HepG2 (cell line): ENCODE results near the gene SLC25A20. TPM values are rescaled to one million over a fixed set of nuclear protein-coding genes. Genes with fewer than 3 reads are reported as not detected.

Experiments
- ATF7 ChIP-seq, 2 experiments: fragments of 450-650 bp in 1 of 2; sonication (generic) in 1 of 2; formaldehyde crosslinking in 1 of 2; IDR thresholded peaks; 2 replicates each; pipeline versions ENCODE4 v1.4.0 to v1.6.1; 2016 to 2020; ENCODE audit warnings: antibody characterized with exemption in 1 of 2, mild to moderate bottlenecking in 1 of 2, missing genetic modification reagents in 1 of 2
- CBX2 ChIP-seq, 2 experiments: fragments of 200-600 bp in 1 of 2; sonication (generic); formaldehyde crosslinking in 1 of 2; IDR thresholded peaks; 2 replicates each; pipeline versions ENCODE4 v1.7.0 to v1.8.1; 2018 to 2022; ENCODE audit warnings: low read depth in 2 of 2, low read length in 1 of 2, mild to moderate bottlenecking in 1 of 2, missing genetic modification reagents in 1 of 2
- CENPT ChIP-seq: sonication (generic); formaldehyde crosslinking; IDR thresholded peaks from 2 replicates; pipeline ENCODE4 v1.8.0; 2022; ENCODE audit warnings: low read depth, mild to moderate bottlenecking, moderate library complexity, missing genetic modification reagents
- EEA1 ChIP-seq: sonication (generic); formaldehyde crosslinking; IDR thresholded peaks from 2 replicates; pipeline ENCODE4 v1.5.1; 2020; ENCODE audit warnings: mild to moderate bottlenecking, missing genetic modification reagents, borderline replicate concordance
- ELF3 ChIP-seq: IDR thresholded peaks from 2 replicates; pipeline ENCODE4 v1.6.1; 2016; ENCODE audit warnings: missing genetic modification reagents, missing compliant biosample characterization
- GABPA ChIP-seq, 2 experiments: IDR thresholded peaks; 2 replicates each; pipeline ENCODE4 v1.6.1; 2011 to 2016; ENCODE audit warnings: low read depth in 2 of 2, low read length in 1 of 2, missing biosample characterization in 1 of 2, missing genetic modification characterization in 1 of 2
- IKZF5 ChIP-seq: IDR thresholded peaks from 2 replicates; pipeline ENCODE4 v1.6.1; 2018; ENCODE audit warnings: missing genetic modification reagents, mild to moderate bottlenecking, missing compliant biosample characterization
- KAT8 ChIP-seq: IDR thresholded peaks from 2 replicates; pipeline ENCODE4 v1.6.1; 2016; ENCODE audit warnings: missing genetic modification reagents, missing compliant biosample characterization
- MEIS2 ChIP-seq: sonication (generic); formaldehyde crosslinking; IDR thresholded peaks from 2 replicates; pipeline ENCODE4 v1.9.0; 2021; ENCODE audit warnings: mild to moderate bottlenecking, missing genetic modification reagents
- NFE2L1 ChIP-seq: sonication (generic); formaldehyde crosslinking; IDR thresholded peaks from 2 replicates; pipeline ENCODE4 v1.4.0; 2020; ENCODE audit warnings: missing genetic modification reagents, mild to moderate bottlenecking, borderline replicate concordance
- SALL1 ChIP-seq: sonication (generic); formaldehyde crosslinking; IDR thresholded peaks from 2 replicates; pipeline ENCODE4 v1.8.0; 2022; ENCODE audit warnings: mild to moderate bottlenecking, missing genetic modification reagents
- SP4 ChIP-seq: sonication (generic); formaldehyde crosslinking; IDR thresholded peaks from 2 replicates; pipeline ENCODE4 v1.8.1; 2023; ENCODE audit warnings: mild to moderate bottlenecking, missing genetic modification reagents
- THAP8 ChIP-seq: sonication (generic); formaldehyde crosslinking; IDR thresholded peaks from 2 replicates; pipeline ENCODE4 v1.5.1; 2020; ENCODE audit warnings: missing genetic modification reagents, mild to moderate bottlenecking, borderline replicate concordance
- ZBTB44 ChIP-seq: sonication (generic); formaldehyde crosslinking; IDR thresholded peaks from 2 replicates; pipeline ENCODE4 v1.4.0; 2020; ENCODE audit warnings: missing genetic modification reagents
- ZC3H13 ChIP-seq: sonication (generic); formaldehyde crosslinking; IDR thresholded peaks from 2 replicates; pipeline ENCODE4 v1.8.1; 2023; ENCODE audit warnings: mild to moderate bottlenecking, missing genetic modification reagents, moderate library complexity
- ZMYM2 ChIP-seq: sonication (generic); formaldehyde crosslinking; IDR thresholded peaks from 2 replicates; pipeline ENCODE4 v1.8.0; 2022; ENCODE audit warnings: mild to moderate bottlenecking, missing genetic modification reagents
- ZMYM4 ChIP-seq: sonication (generic); formaldehyde crosslinking; IDR thresholded peaks from 2 replicates; pipeline ENCODE4 v1.8.1; 2023; ENCODE audit warnings: mild to moderate bottlenecking, missing genetic modification reagents
- ZNF337 ChIP-seq: sonication (generic); formaldehyde crosslinking; IDR thresholded peaks from 2 replicates; pipeline ENCODE4 v1.5.1; 2020; ENCODE audit warnings: missing genetic modification reagents, low read depth, mild to moderate bottlenecking, borderline replicate concordance
- ZNF501 ChIP-seq: sonication (generic); formaldehyde crosslinking; IDR thresholded peaks from 2 replicates; pipeline ENCODE4 v1.5.1; 2020; ENCODE audit warnings: mild to moderate bottlenecking, moderate library complexity, missing genetic modification reagents
- ZNF577 ChIP-seq: sonication (generic); formaldehyde crosslinking; IDR thresholded peaks from 2 replicates; pipeline ENCODE4 v1.4.0; 2020; ENCODE audit warnings: mild to moderate bottlenecking, low read depth, missing genetic modification reagents, borderline replicate concordance
- ZNF746 ChIP-seq: sonication (generic); formaldehyde crosslinking; IDR thresholded peaks from 2 replicates; pipeline ENCODE4 v1.8.0; 2022; ENCODE audit warnings: mild to moderate bottlenecking, missing genetic modification reagents
- ZNF766 ChIP-seq: sonication (generic); formaldehyde crosslinking; IDR thresholded peaks from 2 replicates; pipeline ENCODE4 v1.5.0; 2020; ENCODE audit warnings: missing genetic modification reagents, borderline replicate concordance
- polyA plus RNA-seq, 8 experiments: library from polyadenylated mRNA; depleted of rRNA in 3 of 8; stranded (reverse) in 7 of 8; unstranded in 1 of 8; fragments of >200 nt; fragmentation: Illumina TruSeq in 4 of 8; extraction: Trizol in 4 of 8; gene quantifications; 2 replicates each; pipeline versions ENCODE4 v1.2.1 to v1.2.3, GENCODE V29; 2011 to 2016; ENCODE audit warnings: low read depth in 4 of 8, missing spikeins in 1 of 8, mixed read lengths in 1 of 8; ENCODE audit not compliant: insufficient read depth in 1 of 8
- total RNA-seq, 5 experiments: library from RNA; depleted of rRNA; stranded (reverse); fragments of >200 nt; fragmentation: Illumina TruSeq; extraction: Trizol; gene quantifications; 2 replicates each; pipeline ENCODE4 v1.2.3, GENCODE V29; 2016; ENCODE audit warnings: low read depth in 1 of 5
- TF ChIP-seq, protein P1 (sequence below): sonication (generic); formaldehyde crosslinking; IDR thresholded peaks from 2 replicates; pipeline ENCODE4 v1.8.1; 2022; ENCODE audit warnings: low read depth, mild to moderate bottlenecking, missing genetic modification reagents

The SLC25A20 gene
- total and polyA plus RNA-seq, 2 of the 13 experiments (the other 11 are each of a cell fraction or from before 2014, with no cell fraction given), result 21.1 to 26.6 TPM

- TF ChIP-seq, protein P1, sequence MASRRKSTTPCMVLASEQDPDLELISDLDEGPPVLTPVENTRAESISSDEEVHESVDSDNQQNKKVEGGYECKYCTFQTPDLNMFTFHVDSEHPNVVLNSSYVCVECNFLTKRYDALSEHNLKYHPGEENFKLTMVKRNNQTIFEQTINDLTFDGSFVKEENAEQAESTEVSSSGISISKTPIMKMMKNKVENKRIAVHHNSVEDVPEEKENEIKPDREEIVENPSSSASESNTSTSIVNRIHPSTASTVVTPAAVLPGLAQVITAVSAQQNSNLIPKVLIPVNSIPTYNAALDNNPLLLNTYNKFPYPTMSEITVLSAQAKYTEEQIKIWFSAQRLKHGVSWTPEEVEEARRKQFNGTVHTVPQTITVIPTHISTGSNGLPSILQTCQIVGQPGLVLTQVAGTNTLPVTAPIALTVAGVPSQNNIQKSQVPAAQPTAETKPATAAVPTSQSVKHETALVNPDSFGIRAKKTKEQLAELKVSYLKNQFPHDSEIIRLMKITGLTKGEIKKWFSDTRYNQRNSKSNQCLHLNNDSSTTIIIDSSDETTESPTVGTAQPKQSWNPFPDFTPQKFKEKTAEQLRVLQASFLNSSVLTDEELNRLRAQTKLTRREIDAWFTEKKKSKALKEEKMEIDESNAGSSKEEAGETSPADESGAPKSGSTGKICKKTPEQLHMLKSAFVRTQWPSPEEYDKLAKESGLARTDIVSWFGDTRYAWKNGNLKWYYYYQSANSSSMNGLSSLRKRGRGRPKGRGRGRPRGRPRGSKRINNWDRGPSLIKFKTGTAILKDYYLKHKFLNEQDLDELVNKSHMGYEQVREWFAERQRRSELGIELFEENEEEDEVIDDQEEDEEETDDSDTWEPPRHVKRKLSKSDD (CRISPR knock-in tag), result no peak
- TF ChIP-seq ZNF577 (CRISPR knock-in tag) (no peak), ZMYM2 (CRISPR knock-in tag) (peak; percentile 79), CBX2 (IDR thresholded peaks at IDR 0.05; ENCODE audit: low read depth, low read length) (no peak), CBX2 (CRISPR knock-in tag; IDR thresholded peaks at IDR 0.05; ENCODE audit: low read depth) (no peak), ZNF746 (CRISPR knock-in tag) (no peak), ZNF766 (CRISPR knock-in tag) (no peak), THAP8 (no peak), ZMYM4 (CRISPR knock-in tag) (no peak), SALL1 (CRISPR knock-in tag) (peak; percentile 21; the same call in 1 of the 2 replicates), KAT8 (CRISPR knock-in tag) (0 out of 2 replicates have a peak, but pooled peaks have one; percentile 31), SP4 (CRISPR knock-in tag) (no peak), ATF7 (IDR thresholded peaks at IDR 0.05) (no peak), ATF7 (CRISPR knock-in tag; IDR thresholded peaks at IDR 0.05) (no peak), NFE2L1 (CRISPR knock-in tag) (no peak), ZBTB44 (no peak), IKZF5 (CRISPR knock-in tag) (no peak), EEA1 (CRISPR knock-in tag) (no peak), ZNF501 (peak; percentile 40; the same call in 1 of the 2 replicates), ZC3H13 (no peak), GABPA (IDR thresholded peaks at IDR 0.05; ENCODE audit: low read depth, low read length) (no peak), GABPA (CRISPR knock-in tag; IDR thresholded peaks at IDR 0.05; ENCODE audit: low read depth) (peak; percentile 67), CENPT (no peak), ZNF337 (CRISPR knock-in tag) (no peak), ELF3 (CRISPR knock-in tag) (0 out of 2 replicates have a peak, but pooled peaks have one; percentile 34), MEIS2 (no peak)
Observed at GRCh38 chr3:48855681-48856447, 42.8 kb downstream of the SLC25A20 start (continued).
